ENCODE results near the gene TSC1. TPM values are rescaled to one million over a fixed set of nuclear protein-coding genes. Genes with fewer than 3 reads are reported as not detected.
"Not testable (repeated sequence)": the region's sequence is repeated elsewhere in the genome, so short reads cannot be mapped to it uniquely, and the experiment has no call there.

TSC1 gene
- total RNA-seq, result 54.4 TPM
- long read RNA-seq, partial matches to known transcripts, result 2 of 19 reads
- long read RNA-seq, other reads (novel, unspliced or antisense), result 17 of 19 reads

DNA sequence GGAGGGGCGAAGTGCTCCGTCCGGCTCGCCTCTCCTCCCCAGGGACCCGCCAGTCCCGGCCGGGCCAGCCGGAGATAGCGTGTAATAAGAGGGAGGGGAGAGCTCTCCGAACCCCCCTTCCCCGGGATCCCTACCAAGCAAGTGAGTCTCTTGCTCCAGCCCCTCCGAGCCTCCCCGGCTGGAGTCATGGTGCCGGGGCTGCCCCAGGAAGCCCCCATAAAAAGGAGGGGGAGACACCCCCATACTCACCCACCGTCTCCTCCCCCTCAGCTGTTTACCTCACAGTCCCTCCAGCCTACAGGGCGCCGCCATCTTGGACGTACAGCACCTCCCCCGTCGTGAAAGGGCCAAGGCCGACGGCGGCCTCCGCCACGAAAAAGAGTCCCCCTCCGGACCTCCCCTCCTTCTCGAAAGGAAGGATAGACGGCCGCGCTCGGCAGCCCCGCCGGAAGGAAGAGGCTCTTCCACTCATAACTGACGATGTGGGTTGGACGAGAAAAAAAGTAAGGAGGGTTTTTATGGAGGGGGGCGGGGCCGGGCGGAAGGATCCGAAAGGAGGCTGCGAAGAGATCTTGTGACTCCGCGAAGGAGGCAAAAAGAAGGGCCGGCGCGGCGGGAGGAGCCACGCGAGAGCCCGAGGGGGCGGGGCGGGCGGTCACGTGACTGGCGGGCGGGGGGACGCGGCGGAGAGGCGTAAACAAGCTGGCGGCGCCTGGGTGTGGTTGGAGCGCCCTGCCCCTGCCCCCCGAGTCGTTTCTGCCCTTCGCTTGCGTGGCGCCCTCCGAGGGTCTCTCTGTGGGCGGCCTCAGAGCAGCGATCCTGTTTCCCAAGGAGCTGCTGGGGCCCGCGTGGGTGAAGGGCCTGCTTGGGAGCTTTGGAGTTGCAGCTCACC, at the start of gene TSC1:
TSC1 (minus strand) TSS at position 323 of the 892 bp plus-strand sequence. CDS start 15,744 bp downstream, outside the sequence.
- ATAC-seq, result peak; percentile 91
- intact Hi-C loops (cut with micrococcal nuclease), result no loop called here
- DNase-seq, result peak; percentile 99

DNA sequence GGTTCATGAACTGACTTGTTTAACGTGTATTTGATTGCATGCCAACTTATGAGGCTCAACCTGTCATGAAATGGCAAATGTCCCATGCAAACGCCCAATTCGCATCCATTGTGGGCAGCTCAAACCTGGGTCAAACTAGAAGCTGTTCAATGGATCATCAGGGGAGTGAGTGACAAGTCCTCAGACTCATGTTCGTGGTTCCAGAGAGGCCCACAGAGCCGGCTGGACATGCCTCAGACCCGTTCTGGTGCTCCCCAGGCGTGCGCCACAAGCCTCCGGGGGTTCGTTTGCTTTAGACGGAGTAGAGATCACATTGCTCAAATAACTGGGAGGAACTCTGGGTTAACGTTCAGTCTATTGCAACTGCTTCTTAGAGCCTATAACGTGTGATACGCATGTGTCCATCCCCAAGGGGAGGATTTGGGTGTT, 49.1 kb upstream of the TSC1 start:
- intact Hi-C loops (cut with micrococcal nuclease), result no loop called here
- no peak for DNase-seq
- no peak for ATAC-seq

GRCh38 chr9:132991351-132992300, 47.2 kb upstream of the TSC1 start:
- no peak for DNase-seq
- intact Hi-C loops (cut with micrococcal nuclease), result no loop called here
- ATAC-seq, result no peak

DNA sequence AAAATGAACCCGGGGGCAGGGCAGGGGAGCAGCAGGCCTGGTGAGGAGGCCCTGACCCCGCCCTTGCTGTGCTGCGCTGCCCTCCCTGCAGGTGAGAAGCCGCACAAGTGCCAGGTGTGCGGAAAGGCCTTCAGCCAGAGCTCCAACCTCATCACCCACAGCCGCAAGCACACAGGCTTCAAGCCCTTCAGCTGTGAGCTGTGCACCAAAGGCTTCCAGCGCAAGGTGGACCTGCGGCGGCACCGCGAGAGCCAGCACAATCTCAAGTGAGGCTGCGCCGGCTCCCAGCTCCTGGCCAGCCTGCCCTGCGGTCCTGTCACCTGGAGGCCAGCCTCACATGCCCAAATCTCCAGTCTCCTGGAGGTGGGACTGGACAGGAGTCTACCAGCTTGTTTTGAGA, 46.4 kb upstream of the TSC1 start:
- DNase-seq, result no peak
- intact Hi-C loops (cut with micrococcal nuclease), result no loop called here
- no peak for ATAC-seq

DNA sequence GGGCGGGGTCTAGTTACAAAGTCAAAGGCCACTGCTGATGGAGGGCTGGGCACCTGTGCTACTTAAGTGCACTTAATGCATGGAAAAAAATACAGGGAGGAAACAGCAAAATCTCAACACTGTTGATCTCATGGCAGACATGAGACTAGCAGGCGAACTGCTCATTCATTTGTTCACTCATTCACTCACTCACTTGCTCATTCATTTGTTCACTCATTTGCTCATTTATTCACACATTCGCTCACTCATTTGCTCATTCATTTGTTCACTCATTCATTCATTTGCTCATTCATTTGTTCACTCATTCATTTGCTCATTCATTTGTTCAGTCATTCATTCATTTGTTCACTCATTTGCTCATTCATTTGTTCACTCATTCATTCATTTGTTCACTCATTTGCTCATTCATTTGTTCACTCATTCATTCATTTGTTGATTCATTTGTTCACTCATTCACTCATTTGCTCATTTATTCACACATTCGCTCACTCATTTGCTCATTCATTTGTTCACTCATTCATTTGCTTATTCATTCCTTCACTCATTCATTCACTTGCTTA, 45.7 kb upstream of the TSC1 start:
- intact Hi-C loops (cut with micrococcal nuclease); ATAC-seq; DNase-seq: not testable (repeated sequence)

GRCh38 chr9:132989414-132989996, 45.1 kb upstream of the TSC1 start:
- ATAC-seq (no peak), DNase-seq (no peak)
- intact Hi-C loops (cut with micrococcal nuclease), result no loop called here

GRCh38 chr9:132989014-132989310, 44.5 kb upstream of the TSC1 start:
- intact Hi-C loops (cut with micrococcal nuclease), result no loop called here

GRCh38 chr9:132988244-132989013, 44.0 kb upstream of the TSC1 start:
- intact Hi-C loops (cut with micrococcal nuclease), result no loop called here
- no peak for ATAC-seq
- DNase-seq, result no peak

More at GRCh38 chr9:132989014-132989310, 44.5 kb upstream of the TSC1 start:
- DNase-seq (no peak), ATAC-seq (no peak)

- intact Hi-C loops (cut with micrococcal nuclease), result no loop called here
- peak; percentile 49 for ATAC-seq
- DNase-seq, result no peak
These were observed 42.5 kb upstream of the TSC1 start for GRCh38 chr9:132986640-132987620.

- DNase-seq (peak; percentile 73), ATAC-seq (peak; percentile 86)
- intact Hi-C loops (cut with micrococcal nuclease), result no loop called here
These were observed 41.7 kb upstream of the TSC1 start for GRCh38 chr9:132986114-132986513.

- intact Hi-C loops (cut with micrococcal nuclease), result no loop called here
- ATAC-seq, result peak; percentile 7
These were observed 41.1 kb upstream of the TSC1 start for GRCh38 chr9:132985489-132985888.

DNA sequence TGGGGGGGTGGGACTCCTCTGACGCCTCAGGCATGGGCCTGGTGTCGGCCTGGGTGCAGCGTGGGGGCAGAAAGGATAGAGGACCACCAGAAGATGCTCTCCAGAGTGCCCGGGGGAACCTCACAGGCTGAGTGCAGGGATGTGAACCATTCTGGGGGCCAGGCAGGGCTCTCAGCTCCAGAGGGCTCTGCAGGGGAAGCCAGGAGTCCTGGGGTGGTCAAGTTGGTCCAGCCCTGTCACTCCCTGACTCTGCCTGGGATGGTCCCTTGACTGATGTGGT, 40.6 kb upstream of the TSC1 start:
- DNase-seq, result no peak
- ATAC-seq, result no peak
- intact Hi-C loops (cut with micrococcal nuclease), result no loop called here

More at GRCh38 chr9:132985489-132985888, 41.1 kb upstream of the TSC1 start:
- DNase-seq, result no peak

DNA sequence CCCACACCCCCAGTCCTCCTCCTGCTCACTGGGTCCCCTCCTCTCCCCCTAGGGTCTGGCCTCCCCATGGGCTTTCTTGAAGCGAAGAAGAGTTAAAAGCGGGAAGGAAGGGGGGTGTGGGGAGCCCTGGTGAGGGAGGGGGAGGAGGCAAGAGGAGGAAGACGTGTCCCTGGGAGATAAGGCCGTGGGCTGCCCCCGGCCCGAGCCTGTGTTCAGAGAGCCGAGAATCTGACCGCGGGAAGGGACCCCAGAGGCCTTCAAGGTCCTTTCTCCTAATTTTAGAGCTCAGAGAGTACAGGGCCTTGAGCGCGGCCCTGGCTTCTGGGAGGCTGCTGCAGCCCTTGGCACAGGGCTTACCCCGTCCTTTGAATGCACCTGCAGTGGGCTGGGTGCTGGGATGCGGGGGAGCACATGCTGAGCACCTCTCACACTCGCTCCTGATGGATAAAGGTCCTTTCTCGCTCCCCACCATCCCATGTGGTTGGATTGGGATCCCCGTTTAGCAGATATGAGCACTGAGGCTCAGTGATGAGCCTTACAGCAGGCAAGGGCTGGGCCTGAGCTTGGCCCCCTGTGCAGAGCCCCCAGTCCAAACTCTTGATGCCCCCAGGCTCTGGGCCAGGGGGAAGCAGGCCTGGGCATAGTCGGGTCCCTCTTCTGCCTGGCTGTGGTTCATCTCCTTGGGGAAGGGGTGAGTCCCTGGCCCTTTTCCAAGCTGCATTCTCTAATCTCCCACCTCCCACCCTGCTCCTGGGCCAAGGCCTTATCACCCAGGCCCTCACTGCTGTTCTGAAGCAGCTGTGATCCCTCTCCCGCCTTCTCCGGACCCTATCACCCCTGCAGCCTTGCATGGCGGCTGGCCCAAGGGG, 40.0 kb upstream of the TSC1 start:
- no peak for ATAC-seq
- intact Hi-C loops (cut with micrococcal nuclease), result no loop called here
- DNase-seq, result no peak

GRCh38 chr9:132983491-132984201, 39.2 kb upstream of the TSC1 start:
- no peak for DNase-seq
- ATAC-seq, result no peak
- intact Hi-C loops (cut with micrococcal nuclease), result no loop called here

- intact Hi-C loops (cut with micrococcal nuclease), result no loop called here
- no peak for ATAC-seq
- DNase-seq, result no peak
These were observed 38.0 kb upstream of the TSC1 start for GRCh38 chr9:132982458-132982857.

- intact Hi-C loops (cut with micrococcal nuclease), result no loop called here
- no peak for ATAC-seq
- no peak for DNase-seq
These were observed 35.7 kb upstream of the TSC1 start for GRCh38 chr9:132980157-132980556.

All from left ventricle myocardium superior (tissue), 1 donor.